ENCODE results near the gene SLC27A3.
A peak's percentile ranks its signal among the peaks of the same experiment; 100 is the strongest.
"Not testable (repeated sequence)": the region's sequence is repeated elsewhere in the genome, so short reads cannot be mapped to it uniquely, and the experiment has no call there.

Gene SLC27A3

DNA sequence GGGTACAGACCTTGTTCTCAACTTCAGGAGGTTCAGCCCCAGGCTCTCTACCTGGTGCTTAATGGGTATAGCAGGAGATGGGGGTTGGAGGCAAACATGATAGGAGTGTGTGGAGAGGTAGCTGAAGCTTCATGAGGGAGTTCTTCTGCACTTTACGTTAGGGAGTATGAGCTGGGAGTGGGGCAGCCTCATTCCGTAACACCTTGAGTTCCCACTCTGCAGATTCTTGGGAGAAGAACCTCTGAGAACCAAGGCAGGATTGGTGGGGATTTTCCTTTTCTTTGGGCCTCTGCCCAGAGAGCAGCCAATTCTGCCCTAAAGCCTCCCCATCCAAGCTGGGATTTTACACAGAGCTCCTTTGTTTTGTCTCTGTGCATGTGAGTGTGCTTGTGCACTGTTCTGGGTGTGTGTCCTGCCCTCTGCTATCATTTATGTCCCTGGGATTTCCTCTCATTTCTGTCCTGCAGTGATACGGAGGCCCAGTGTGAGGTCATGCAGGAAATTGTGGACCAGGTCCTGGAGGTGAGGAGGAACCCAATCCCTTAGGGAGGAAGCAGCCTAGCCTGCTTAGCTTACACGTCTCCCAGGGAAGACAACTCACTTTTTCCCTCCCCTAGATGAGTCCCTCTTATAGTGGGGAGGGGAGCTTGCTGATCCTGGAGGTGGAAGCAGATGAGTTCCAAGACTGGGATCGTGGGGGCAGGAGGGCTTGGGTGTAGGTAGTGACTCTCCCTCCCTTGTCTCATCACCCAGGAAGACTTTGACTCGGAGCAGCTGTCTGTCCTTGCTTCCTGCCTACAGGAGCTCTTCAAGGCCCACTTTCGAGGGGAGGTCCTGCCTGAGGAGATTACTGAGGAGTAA lies 11.6 kb upstream of the SLC27A3 start:
- DNase-seq: no peak

- no peak for DNase-seq
Observed at GRCh38 chr1:153764310-153764709, 10.9 kb upstream of the SLC27A3 start.

GRCh38 chr1:153766663-153767062 lies 8.5 kb upstream of the SLC27A3 start:
- DNase-seq: not testable (repeated sequence)

DNA sequence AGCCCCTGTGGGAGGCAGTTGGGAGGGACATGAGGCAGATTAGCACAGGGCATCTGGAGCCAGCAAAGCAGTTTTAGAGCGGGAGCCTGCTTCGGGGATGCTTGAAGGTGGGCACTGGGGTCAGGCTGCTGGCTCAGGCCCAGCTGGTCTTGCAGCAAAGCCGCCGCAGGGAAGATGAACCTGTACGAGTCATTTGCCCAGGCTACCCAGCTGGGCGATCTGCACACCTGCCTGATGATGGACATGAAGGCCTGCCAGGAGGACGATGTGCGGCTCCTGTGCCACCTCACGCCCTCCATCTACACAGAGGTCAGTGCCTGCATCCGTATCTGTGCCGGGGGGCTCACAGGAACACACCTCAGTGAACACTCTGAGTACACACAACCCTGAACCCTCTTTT lies 7.7 kb upstream of the SLC27A3 start:
- no peak for DNase-seq

DNA sequence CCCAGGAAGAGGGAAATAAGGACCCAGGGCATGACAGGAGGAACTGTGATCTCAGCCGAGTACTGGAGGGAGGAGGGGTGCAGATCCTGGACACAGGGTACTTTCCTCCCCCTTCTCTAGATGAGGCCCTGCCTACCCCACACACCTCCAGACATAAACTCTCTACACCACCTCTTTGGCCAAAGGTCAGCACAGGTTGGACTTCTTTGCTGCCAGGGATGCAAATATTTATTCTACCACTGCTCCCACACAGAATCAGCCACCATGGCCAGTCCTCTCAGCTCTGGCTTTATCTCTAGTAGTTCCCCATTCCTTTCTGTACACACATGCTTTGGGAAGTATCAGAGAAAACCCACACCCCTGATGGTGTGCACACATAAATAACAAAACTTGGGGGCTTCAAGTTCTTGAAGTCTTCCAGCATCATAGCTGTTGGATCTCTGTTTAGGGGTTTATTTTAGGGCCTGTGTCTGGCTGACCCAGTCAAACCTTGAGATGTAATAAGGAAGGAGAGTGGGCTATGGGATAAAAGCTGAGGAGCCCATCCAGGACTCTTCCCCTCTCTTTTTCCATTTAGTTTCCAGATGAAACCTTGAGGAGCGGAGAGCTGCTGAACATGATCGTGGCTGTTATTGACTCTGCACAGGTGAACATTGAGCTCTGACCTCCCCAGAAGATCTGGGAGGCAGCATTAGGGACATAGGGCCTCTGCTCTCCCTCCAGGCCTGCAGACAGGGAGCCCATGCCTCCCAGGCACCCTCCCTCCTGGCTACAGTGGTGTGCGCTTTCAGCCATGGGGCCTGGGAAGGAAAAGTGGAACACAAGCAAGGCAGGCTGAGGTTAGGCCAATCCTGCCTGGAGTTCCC lies 6.7 kb upstream of the SLC27A3 start:
- DNase-seq: no peak

GRCh38 chr1:153769221-153769620 lies 6.0 kb upstream of the SLC27A3 start:
- DNase-seq: no peak

DNA sequence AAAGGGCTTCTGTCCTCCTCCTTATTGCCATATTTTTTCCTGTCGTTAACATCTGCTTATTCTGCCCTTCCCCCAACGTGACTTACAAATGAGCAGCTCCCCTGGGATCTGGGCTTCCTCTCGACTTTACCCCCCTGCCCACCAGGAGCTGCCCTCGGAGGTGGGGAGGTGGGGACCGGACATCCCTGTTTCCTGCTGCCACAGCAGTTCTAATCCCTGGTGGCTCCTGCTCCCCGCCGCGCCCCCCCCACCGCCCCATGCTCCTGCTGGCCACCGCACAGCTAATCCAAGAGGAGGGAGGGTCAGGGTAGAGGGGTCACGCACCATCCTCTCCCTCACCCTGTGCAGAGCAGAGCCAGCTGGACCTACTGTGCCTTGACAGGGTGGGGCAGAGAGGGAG lies 4.4 kb upstream of the SLC27A3 start:
- no peak for DNase-seq

GRCh38 chr1:153771261-153771660 lies 3.9 kb upstream of the SLC27A3 start:
- DNase-seq: no peak

- no peak for DNase-seq
Observed at GRCh38 chr1:153771841-153772593, 3.2 kb upstream of the SLC27A3 start.

GRCh38 chr1:153773096-153773921 lies 1.9 kb upstream of the SLC27A3 start:
- no peak for DNase-seq

DNA sequence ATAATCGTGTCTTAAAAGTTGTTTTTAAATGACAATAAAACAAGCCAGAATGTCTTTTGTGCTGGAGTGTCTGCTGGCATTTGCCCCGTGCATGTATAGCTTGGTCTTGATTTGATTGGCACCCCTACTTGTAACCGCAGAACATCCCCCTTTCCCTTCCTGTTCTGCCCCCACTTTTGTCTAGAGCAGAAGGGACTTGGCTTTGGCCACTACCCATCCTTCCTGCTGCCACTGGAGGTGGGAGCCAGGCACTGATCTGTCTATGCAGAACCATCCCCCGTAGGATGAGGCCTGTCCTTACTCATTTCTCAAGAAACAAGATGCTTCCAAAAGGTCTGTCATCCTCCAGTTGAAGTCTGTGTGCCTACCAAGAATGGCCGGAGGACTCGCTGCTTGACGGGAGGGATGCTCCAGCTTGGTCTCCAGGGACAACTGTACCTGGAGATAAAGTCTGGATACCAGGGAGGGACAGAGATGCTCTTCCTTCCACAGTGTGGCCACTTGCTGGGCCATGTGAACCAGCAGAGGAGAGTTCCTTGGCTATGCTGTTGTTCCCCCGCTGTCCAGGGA lies 1.1 kb upstream of the SLC27A3 start:
- no peak for DNase-seq

- DNase-seq: peak; percentile 46
Observed at GRCh38 chr1:153775458-153776327, 486 bp downstream of the SLC27A3 start.

DNA sequence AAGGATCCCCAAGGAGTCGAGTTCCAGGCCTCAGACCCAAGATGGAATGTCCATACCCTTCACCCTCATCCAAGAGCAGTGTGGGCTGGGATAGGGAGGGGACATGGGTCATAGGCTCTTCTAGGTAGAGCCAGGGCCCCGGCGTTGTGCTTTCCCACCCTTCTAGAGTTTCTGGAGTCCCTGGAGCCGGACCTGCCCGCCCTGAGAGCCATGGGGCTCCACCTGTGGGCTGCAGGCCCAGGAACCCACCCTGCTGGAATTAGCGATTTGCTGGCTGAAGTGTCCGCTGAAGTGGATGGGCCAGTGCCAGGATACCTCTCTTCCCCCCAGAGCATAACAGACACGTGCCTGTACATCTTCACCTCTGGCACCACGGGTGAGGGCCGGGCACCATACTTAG lies 1.1 kb downstream of the SLC27A3 start:
- no peak for DNase-seq

DNA sequence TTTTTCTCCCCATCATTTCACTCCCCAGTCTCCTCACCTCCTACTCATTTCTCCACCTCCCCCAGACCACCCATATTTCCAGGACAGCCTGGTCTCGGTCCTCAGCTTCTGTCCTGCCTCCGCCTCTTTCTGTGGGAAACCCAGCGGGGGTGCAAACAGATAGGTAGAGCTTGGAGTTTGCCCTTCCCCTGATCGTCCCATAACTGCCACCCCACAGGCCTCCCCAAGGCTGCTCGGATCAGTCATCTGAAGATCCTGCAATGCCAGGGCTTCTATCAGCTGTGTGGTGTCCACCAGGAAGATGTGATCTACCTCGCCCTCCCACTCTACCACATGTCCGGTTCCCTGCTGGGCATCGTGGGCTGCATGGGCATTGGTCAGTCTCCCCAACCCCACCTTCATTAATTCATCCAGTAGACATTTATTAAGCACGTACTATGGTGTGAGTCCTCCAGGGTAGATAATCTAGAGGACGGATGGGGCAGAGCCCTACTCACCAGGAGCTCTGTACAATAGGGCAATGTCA lies 1.7 kb downstream of the SLC27A3 start:
- no peak for DNase-seq

DNA sequence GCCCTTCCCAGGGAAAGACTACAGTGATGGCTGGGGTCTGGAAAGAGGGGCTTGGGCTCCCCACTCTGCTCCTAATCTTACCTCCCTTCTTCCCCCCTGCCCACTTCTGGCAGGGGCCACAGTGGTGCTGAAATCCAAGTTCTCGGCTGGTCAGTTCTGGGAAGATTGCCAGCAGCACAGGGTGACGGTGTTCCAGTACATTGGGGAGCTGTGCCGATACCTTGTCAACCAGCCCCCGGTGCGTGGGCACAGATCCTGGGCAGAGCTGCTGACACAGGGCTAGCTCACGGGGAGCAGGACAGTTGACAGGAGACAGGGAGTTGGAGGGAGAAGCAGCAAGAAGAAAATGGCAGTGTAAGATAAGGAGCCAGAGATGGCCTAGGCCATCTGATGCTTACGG lies 2.4 kb downstream of the SLC27A3 start:
- DNase-seq: no peak

GRCh38 chr1:153778051-153778823 lies 3.0 kb downstream of the SLC27A3 start:
- DNase-seq: no peak

DNA sequence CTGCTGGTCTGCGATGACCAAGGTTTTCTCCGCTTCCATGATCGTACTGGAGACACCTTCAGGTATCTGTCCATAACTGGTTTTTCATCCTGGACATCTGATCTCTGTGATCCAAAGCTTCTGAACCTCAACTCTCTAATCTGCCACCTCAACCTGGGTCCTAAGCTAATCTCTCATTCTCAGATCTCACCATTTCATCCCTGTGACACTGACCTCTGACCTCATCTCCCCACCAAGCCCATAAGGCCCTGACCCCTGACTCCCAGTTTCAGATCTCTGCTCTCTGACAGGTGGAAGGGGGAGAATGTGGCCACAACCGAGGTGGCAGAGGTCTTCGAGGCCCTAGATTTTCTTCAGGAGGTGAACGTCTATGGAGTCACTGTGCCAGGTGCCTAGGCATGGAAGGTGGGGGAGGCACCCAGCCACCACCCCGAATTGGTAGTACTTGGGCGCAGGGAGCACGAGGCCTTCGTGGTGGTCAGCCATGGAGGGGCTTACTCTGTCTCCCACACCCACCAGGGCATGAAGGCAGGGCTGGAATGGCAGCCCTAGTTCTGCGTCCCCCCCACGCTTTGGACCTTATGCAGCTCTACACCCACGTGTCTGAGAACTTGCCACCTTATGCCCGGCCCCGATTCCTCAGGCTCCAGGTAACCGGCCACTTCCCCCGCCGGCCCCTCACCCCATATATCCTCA lies 3.8 kb downstream of the SLC27A3 start:
- no peak for DNase-seq

- no peak for DNase-seq
Observed at GRCh38 chr1:153779781-153780541, 4.8 kb downstream of the SLC27A3 start.
